ENCODE data around the gene CBY2.

CBY2 gene

DNA sequence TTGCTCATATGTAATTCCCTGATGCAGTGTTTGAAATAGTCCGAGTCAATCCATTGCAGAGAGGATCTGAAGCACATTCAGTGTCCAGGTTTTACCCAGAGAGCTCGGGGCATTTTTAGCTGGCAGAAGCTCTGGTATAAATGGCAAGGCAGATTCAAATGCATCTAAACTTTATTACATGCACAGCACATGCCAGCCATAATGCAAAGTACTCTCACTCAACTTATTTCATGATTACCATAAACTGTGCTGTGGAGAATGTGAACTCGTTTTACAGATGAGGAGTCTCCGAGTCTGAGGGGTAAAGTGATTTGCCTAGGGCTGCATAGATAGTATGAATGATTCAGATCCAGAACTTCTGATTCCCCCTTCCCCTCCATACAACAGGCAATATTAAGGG is 13.5 kb upstream of the CBY2 start:
- no peaks in the 10 kb centered on the region; the same call in 1 of the 2 replicates for H3K4me1 ChIP-seq (ENCODE audit: insufficient read depth, low read length)
- no peaks in the 10 kb centered on the region for H3K36me3 ChIP-seq (ENCODE audit: insufficient read depth, low read length)
- no peak overlapping the region for H3K9ac ChIP-seq (ENCODE audit: low read depth, low read length)
- H3K9me3 ChIP-seq (ENCODE audit: control insufficient read depth, insufficient read depth, low read length) = no peaks in the 10 kb centered on the region; the same call in 1 of the 2 replicates

DNA sequence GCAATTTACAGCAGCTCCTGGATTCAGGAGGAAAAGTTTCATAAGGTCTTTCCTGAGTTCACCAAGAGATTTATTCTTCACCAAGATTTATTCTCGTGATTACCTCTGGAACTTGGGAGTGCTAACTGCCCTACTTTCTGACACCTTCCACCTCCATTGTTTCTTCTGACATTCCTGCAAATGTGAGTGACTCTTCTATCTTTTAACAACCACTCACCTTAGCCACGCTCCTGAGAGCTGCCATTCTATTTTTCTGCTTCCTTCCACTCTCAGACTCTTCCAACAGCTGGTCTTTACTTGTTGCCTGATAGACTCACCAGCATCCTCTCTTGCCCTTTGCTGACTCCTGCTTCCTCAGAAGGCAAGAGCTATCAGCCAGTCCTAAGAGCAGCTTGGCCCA is 11.5 kb upstream of the CBY2 start:
- Histone ChIP-seq H3K36me3 (ENCODE audit: insufficient read depth, low read length) (no peaks in the 10 kb centered on the region), H3K4me1 (ENCODE audit: insufficient read depth, low read length) (no peaks in the 10 kb centered on the region; the same call in 1 of the 2 replicates), H3K9me3 (ENCODE audit: control insufficient read depth, insufficient read depth, low read length) (no peaks in the 10 kb centered on the region; the same call in 1 of the 2 replicates)

DNA sequence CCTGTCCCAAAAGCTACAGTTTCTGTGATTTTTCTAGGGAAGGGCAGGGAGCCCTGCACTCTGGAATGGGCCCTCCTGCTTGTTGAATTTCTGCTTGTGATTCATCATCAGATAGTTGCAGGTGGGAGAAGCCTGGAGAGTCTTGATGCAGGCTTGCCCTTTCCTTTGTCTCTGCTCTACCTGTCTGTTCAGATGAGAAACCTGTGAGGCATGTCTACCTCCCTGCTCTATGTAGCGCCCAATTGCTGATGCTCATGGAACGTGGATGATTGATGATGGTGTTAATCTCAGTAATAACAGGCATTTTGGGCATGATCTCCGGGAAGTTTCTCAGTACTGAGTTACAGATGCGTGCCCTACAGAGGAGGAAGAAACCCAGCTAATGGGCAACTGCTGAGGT is 10.9 kb upstream of the CBY2 start:
- no peaks in the 10 kb centered on the region for H3K36me3 ChIP-seq (ENCODE audit: insufficient read depth, low read length)
- no peaks in the 10 kb centered on the region; the same call in 1 of the 2 replicates for H3K4me1 ChIP-seq (ENCODE audit: insufficient read depth, low read length)
- H3K9ac ChIP-seq (ENCODE audit: low read depth, low read length) = no peak overlapping the region
- no peaks in the 10 kb centered on the region; the same call in 1 of the 2 replicates for H3K9me3 ChIP-seq (ENCODE audit: control insufficient read depth, insufficient read depth, low read length)

More for the DNA sequence above, 11.5 kb upstream of the CBY2 start:
- H3K9ac ChIP-seq (ENCODE audit: low read depth, low read length) = no peak overlapping the region

DNA sequence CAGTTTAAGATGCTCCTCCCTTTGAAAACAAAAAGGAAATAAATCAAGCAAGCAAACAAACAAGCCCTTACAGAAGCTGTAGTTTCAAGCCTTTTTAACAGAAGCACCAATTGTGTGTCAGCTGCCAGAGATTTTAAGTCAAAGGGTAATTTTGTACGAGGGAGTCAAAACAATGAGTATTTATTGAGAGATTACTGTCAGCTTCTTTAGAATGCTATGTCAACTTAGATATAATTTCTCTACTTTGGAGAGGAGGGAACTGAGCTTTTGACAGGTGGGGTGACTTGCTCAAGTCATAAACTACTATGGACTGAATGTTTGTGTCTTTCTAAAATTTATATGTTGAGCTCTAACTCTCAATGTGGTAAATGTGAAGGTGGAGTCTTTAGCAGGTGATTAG is 10.5 kb upstream of the CBY2 start:
- H3K9me3 ChIP-seq (ENCODE audit: control insufficient read depth, insufficient read depth, low read length) = no peaks in the 10 kb centered on the region; the same call in 1 of the 2 replicates
- no peak overlapping the region for H3K9ac ChIP-seq (ENCODE audit: low read depth, low read length)
- H3K36me3 ChIP-seq (ENCODE audit: insufficient read depth, low read length) = no peaks in the 10 kb centered on the region
- no peaks in the 10 kb centered on the region; the same call in 1 of the 2 replicates for H3K4me1 ChIP-seq (ENCODE audit: insufficient read depth, low read length)

DNA sequence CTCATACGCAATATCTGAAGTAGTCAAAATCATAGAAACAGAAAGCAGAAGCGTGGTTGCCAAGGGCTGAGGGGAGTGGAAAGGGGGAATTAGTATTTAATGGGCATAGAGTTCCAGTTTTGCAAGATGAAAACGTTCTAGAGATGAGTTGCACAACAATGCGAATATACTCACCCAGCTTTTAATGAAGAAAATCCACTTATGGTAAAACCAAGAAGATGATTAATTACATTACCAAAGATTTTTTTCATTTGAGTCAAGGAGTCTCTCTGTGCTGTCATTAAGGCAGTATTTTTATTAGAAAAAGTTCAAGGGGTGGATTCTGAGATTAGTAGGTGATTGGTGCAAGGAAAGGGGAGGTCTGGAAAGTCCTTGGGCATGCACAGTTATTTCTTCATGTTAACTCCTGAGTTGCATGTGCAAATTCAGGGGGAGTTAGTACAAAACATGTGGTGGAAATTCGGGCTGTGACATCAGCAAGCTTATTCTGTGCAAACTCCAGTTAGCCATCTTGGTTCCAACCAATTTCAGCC is 6.9 kb upstream of the CBY2 start:
- H3K9ac ChIP-seq (ENCODE audit: low read depth, low read length) = no peak overlapping the region
- no peaks in the 10 kb centered on the region for H3K36me3 ChIP-seq (ENCODE audit: insufficient read depth, low read length)
- H3K9me3 ChIP-seq (ENCODE audit: control insufficient read depth, insufficient read depth, low read length) = no peaks in the 10 kb centered on the region; the same call in 1 of the 2 replicates
- no peaks in the 10 kb centered on the region; the same call in 1 of the 2 replicates for H3K4me1 ChIP-seq (ENCODE audit: insufficient read depth, low read length)

DNA sequence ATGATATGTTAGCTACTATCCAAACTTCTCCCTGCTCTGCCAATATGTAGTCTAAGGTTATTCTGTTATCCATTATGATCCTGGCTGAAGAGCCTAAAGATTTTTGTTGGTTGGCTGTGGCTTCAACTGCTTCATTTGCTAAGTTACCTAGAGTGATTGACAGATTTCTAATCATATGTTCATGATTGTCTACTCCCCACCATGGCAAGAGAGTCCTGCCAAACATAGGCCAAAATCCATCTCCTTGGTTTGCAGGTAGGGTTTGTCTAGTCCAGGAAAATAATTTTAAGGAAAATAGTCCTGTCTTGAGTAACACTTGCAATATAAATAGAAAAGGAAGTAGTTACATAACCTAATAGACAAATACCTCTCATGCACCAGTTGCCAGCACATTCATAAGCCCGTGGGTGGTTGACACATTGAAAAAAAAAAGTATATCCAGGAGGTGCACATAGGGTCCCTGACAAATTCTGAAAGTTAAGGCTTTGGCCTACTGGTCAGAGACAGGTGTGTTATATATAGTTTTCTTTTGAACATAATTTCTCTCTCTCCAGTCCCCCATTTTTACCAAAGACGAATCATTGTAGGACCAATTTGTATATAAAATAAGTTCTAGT is 5.4 kb upstream of the CBY2 start:
- no peak overlapping the region for H3K9ac ChIP-seq (ENCODE audit: low read depth, low read length)
- H3K4me1 ChIP-seq (ENCODE audit: insufficient read depth, low read length) = no peaks in the 10 kb centered on the region
- no peaks in the 10 kb centered on the region for H3K36me3 ChIP-seq (ENCODE audit: insufficient read depth, low read length)
- no peaks in the 10 kb centered on the region; the same call in 1 of the 2 replicates for H3K9me3 ChIP-seq (ENCODE audit: control insufficient read depth, insufficient read depth, low read length)

DNA sequence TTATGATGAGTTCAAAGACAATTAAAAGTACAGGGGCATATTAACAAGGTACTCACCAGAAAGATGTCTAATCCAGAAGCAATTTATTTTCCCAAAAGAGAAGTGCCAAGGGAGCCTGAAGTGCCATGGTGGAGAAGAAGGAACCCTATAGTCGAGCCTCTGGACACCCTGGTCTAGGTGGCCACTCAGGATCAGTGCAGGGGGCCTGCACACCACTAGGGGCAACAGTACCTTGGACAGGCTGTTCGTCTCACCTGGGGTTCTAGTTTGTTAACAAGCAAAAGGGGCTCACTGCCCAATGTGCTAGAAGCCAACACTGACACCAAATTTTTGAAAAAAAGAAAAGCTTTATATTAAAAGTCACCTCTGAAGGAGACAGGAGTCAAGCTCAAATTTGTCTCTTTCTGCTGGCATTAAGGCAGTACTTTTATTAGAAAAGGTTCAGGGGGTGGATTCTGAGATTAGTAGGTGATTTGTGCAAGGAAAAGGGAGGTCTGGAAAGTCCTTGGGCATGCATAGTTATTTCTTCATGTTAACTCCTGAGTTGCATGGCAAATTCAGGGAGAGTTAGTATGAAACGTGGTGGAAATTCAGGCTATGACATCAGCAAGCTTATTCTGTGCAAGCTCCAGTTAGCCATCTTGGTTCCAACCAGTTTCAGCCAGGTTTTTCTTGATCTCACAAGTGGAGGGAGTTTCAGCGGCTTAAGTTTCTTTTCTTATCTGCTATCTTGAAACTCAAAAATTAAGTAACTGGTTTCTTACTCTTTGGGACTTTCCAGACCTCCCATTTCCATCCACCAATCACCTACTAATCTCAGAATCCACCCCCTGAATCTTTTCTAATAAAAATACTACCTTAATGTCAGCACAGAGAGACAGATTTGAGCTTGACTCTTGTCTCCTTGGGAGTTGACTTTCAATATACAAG is 884 bp upstream of the CBY2 start:
- Histone ChIP-seq H3K36me3 (ENCODE audit: insufficient read depth, low read length) (no peaks in the 10 kb centered on the region), H3K9me3 (ENCODE audit: control insufficient read depth, insufficient read depth, low read length) (no peaks in the 10 kb centered on the region)

DNA sequence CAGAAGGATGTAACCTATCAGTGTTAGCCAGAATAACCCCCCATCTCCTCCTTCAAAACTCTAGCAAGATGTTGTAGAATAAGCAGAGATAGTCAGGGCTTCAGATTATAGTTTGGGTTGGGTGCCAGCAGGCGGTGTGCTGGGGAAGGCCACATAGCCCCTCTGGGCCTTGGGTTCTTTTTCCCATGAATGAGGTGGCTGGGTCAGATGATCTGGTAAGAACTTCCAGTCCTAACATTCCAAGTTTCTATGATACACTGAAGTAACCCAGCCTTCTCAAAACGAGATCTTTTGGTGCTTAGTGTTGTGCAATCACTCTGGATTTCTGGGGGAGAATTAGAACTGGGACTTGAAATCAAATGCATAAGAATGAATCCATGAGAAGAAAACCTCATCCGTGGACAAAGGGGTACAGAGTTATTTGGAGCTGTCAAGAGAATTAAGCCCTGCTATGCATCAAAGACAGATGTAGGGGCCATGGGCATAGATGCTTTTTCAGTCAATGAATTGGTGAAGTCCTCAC is 810 bp downstream of the CBY2 start:
- no peaks in the 10 kb centered on the region for H3K36me3 ChIP-seq (ENCODE audit: insufficient read depth, low read length)
- H3K9me3 ChIP-seq (ENCODE audit: control insufficient read depth, insufficient read depth, low read length) = no peaks in the 10 kb centered on the region
- H3K9ac ChIP-seq (ENCODE audit: low read depth, low read length) = no peak overlapping the region
- H3K4me1 ChIP-seq (ENCODE audit: insufficient read depth, low read length) = peaks cover 4% of the 10 kb centered on the region

More for the DNA sequence above, 884 bp upstream of the CBY2 start:
- Histone ChIP-seq H3K9ac (ENCODE audit: low read depth, low read length) (no peak overlapping the region), H3K4me1 (ENCODE audit: insufficient read depth, low read length) (peaks cover 4% of the 10 kb centered on the region)

DNA sequence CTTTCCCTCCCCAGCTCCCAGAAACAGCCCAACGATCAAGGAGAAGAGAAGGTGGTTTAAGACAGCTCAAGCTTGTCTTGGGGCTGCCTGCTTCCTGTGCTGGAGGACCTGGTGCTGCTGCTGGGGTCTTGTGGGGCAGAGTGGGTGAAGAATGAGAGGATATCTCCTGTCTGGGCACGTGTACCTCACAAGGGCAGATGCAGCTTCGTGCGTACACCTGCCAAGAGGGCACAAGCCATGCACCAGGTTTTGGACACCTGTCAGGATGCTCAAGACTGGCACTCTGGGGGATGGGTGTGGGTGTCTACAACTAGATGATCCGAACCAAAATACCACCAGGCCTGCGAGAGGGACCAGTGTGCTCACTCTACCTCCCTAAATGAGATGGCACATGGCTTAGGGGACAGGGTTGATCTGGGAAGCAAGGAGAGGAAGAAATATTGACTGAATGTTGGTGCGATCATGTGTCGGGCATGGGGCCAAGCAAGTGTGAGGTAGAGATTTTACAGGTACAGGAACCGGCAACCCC is 2.2 kb downstream of the CBY2 start:
- no peaks in the 10 kb centered on the region for H3K36me3 ChIP-seq (ENCODE audit: insufficient read depth, low read length)
- no peak overlapping the region for H3K9ac ChIP-seq (ENCODE audit: low read depth, low read length)
- peaks cover 4% of the 10 kb centered on the region for H3K4me1 ChIP-seq (ENCODE audit: insufficient read depth, low read length)
- H3K9me3 ChIP-seq (ENCODE audit: control insufficient read depth, insufficient read depth, low read length) = no peaks in the 10 kb centered on the region

DNA sequence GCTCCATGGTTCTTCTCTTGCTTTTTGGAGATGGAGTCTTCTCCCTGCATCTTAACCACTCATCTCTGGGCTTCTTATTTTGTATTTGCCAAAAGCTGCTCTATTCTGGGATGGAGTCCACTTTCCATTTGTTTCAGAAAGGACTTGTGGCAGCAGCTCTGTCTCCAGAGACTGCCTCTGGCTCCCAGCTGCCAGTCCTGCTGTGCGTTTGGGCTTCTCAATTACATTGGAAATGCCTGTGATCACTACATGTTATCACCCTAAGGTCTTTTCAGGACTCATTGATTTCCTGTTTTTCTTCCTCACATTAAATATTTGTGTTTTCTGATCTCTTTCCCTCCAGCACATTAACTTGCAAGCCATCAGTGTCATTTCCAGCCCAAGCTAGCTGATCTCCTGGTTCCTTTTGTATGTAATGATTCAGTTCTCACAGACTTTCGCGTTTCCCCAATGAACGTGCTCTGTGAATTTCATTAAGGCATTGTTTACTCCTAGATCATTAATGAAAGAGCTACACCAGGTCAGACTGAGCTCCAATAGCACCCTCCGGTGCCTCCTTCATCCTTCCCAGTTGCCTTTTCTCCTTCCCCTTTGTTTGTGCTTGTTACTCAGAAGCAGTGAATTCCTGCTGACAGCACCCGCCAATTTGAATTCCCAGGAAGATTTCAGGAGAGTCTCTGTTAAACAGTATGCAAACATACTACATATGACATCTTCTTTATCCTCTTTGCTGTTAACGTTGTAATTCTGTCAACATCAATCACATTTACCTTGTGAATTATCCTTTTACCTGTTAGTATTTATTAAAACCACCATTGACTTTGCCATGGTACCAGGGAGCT is 3.0 kb downstream of the CBY2 start:
- Histone ChIP-seq H3K36me3 (ENCODE audit: insufficient read depth, low read length) (no peaks in the 10 kb centered on the region), H3K9ac (ENCODE audit: low read depth, low read length) (no peak overlapping the region), H3K4me1 (ENCODE audit: insufficient read depth, low read length) (peaks cover 4% of the 10 kb centered on the region), H3K9me3 (ENCODE audit: control insufficient read depth, insufficient read depth, low read length) (no peaks in the 10 kb centered on the region)

DNA sequence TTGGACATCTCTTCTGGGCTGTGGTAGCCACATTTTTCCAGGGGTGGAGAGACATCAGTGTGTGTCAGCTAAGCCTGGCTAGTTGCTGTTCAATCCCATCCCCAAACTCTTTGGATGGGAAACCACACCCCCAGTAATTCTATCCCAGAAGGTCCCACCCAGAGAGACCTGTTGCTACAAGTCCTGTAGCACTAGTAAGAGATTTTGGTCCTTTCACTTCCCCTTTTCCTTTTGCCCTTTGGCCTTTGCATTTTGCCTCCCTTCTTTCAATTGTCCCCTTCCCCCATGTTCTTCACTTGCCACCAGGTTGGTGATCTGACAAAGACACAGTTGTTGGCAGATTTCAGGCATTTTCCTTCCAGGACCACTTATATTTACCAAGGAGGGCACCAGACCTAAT is 3.8 kb downstream of the CBY2 start:
- Histone ChIP-seq H3K36me3 (ENCODE audit: insufficient read depth, low read length) (no peaks in the 10 kb centered on the region), H3K9ac (ENCODE audit: low read depth, low read length) (no peak overlapping the region), H3K9me3 (ENCODE audit: control insufficient read depth, insufficient read depth, low read length) (no peaks in the 10 kb centered on the region), H3K4me1 (ENCODE audit: insufficient read depth, low read length) (peaks cover 4% of the 10 kb centered on the region)

DNA sequence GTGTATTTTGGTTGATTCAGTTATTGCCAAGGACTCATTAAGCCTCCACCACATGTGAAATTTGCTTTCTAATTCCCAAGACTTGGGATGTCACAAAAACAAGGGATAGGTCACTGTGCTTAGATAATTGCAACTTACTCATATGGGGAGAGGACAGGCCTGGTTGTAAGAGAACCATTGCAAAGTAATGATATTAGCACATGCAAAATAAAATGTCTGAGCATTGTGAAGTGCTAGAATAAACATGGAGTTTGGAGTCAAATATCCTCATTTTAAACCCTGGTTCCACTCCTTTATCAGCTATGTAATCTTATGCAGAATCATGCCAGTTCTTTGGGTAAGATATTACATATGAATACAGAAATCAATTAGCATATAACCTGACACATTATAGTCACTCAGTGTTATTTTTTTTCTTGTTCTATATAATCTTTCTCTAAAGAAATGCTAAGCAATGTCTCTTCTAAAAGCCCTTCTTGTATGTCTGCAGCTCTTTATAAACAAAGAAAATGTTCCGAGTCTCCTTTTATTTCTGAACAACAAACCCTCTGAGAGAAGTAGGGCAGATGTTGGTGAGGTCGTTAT is 5.5 kb downstream of the CBY2 start:
- H3K9me3 ChIP-seq (ENCODE audit: control insufficient read depth, insufficient read depth, low read length) = no peaks in the 10 kb centered on the region
- H3K36me3 ChIP-seq (ENCODE audit: insufficient read depth, low read length) = no peaks in the 10 kb centered on the region
- H3K4me1 ChIP-seq (ENCODE audit: insufficient read depth, low read length) = peaks cover 4% of the 10 kb centered on the region
- H3K9ac ChIP-seq (ENCODE audit: low read depth, low read length) = no peak overlapping the region

DNA sequence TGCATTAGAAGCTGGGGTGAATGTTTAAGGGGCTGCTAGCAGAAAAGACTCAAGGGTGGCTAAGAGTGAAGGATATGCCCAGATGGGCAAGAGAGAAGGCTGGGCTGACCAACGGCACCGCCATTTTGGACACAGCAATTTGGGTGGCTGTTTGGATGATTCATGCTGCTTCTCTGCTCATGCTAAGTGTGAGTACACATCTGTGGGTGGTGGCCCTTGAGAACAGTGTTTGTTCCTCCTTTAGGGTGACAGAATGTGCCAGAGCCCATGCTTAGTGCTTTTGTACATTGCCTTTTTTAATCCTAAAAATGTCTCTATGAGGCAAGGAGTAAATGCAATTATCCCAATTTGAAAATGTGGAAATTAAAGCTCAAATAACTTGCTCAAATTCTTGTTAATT is 9.8 kb downstream of the CBY2 start:
- H3K9me3 ChIP-seq (ENCODE audit: control insufficient read depth, insufficient read depth, low read length) = no peaks in the 10 kb centered on the region
- no peaks in the 10 kb centered on the region for H3K36me3 ChIP-seq (ENCODE audit: insufficient read depth, low read length)
- no peak overlapping the region for H3K9ac ChIP-seq (ENCODE audit: low read depth, low read length)
- H3K4me1 ChIP-seq (ENCODE audit: insufficient read depth, low read length) = no peaks in the 10 kb centered on the region

All from ES-I3 (cell line).